Immature natural killer cell (primary cell): ENCODE results near the gene ANKRD6. TPM values are rescaled to one million over a fixed set of nuclear protein-coding genes. Genes with fewer than 3 reads are reported as not detected.

Experiments
- DNase-seq, 3 donors: peaks; one replicate each; pipeline ENCODE4 v3.0.0; 2022; ENCODE audit warnings: mixed read lengths in 1 of 3
- H3K27ac Mint-ChIP-seq, 6 donors: one replicate each; pipeline ENCODE4 v1.8.0; 2020; ENCODE audit warnings: mixed read lengths in 6 of 6, mild to moderate bottlenecking in 5 of 6, inconsistent platforms in 4 of 6, moderate library complexity in 3 of 6
- H3K27me3 Mint-ChIP-seq, 3 donors: one replicate each; pipeline ENCODE4 v1.8.0; 2020 to 2021; ENCODE audit warnings: low read depth in 3 of 3, mild to moderate bottlenecking in 3 of 3, mixed read lengths in 3 of 3, moderate library complexity in 3 of 3, inconsistent platforms in 1 of 3
- H3K36me3 Mint-ChIP-seq, 3 donors: one replicate each; pipeline ENCODE4 v1.8.0; 2020; ENCODE audit warnings: mixed read lengths in 3 of 3, inconsistent platforms in 2 of 3, mild to moderate bottlenecking in 2 of 3
- H3K4me1 Mint-ChIP-seq, 2 donors: one replicate each; pipeline ENCODE4 v1.8.0; 2020; ENCODE audit warnings: inconsistent platforms in 2 of 2, mild to moderate bottlenecking in 2 of 2, mixed read lengths in 2 of 2, moderate library complexity in 1 of 2
- H3K4me3 Mint-ChIP-seq, 5 donors: one replicate each; pipeline ENCODE4 v1.8.0; 2020; ENCODE audit warnings: mild to moderate bottlenecking in 5 of 5, mixed read lengths in 5 of 5, inconsistent platforms in 3 of 5, moderate library complexity in 3 of 5
- H3K9me3 Mint-ChIP-seq, 6 donors: one replicate each; pipeline ENCODE4 v1.8.0; 2020; ENCODE audit warnings: mild to moderate bottlenecking in 6 of 6, mixed read lengths in 6 of 6, inconsistent platforms in 4 of 6, moderate library complexity in 3 of 6
- polyA plus RNA-seq, 3 donors: library from polyadenylated mRNA; unstranded; fragments of 300-500 nt; fragmentation: Illumina TruSeq; gene quantifications; one replicate each; pipeline ENCODE4 v1.2.3, GENCODE V29; 2021

ANKRD6 gene
- polyA plus RNA-seq, 3 donors from 2014 or later = 0.06 to 3.0 (median 0.52) TPM

- peaks cover 0 to 4% (median 0%) of the 10 kb centered on the region in 3 donors for H3K36me3 Mint-ChIP-seq
- peaks cover 0 to 6% (median 4%) of the 10 kb centered on the region in 3 donors for H3K27me3 Mint-ChIP-seq
- H3K9me3 Mint-ChIP-seq = peaks cover 0 to 3% (median 0%) of the 10 kb centered on the region in 6 donors
- DNase-seq = no peak
- no peaks in the 10 kb centered on the region for H3K4me1 Mint-ChIP-seq
- no peak overlapping the region for H3K27ac Mint-ChIP-seq
- no peak overlapping the region for H3K4me3 Mint-ChIP-seq
Measured at GRCh38 chr6:89554106-89554505, 121.2 kb downstream of the ANKRD6 start.

- DNase-seq = no peak
- no peaks in the 10 kb centered on the region for H3K4me1 Mint-ChIP-seq
- H3K9me3 Mint-ChIP-seq = peaks cover 0 to 3% (median 0%) of the 10 kb centered on the region in 6 donors
- no peak overlapping the region for H3K4me3 Mint-ChIP-seq
- peaks cover 0 to 4% (median 0%) of the 10 kb centered on the region in 3 donors for H3K36me3 Mint-ChIP-seq
- H3K27me3 Mint-ChIP-seq = peaks cover 0 to 6% (median 4%) of the 10 kb centered on the region in 3 donors
- H3K27ac Mint-ChIP-seq = no peak overlapping the region
Measured at GRCh38 chr6:89555031-89555430, 122.1 kb downstream of the ANKRD6 start.

- peaks cover 0 to 4% (median 0%) of the 10 kb centered on the region in 3 donors for H3K36me3 Mint-ChIP-seq
- H3K4me1 Mint-ChIP-seq = no peaks in the 10 kb centered on the region
- no peak overlapping the region for H3K4me3 Mint-ChIP-seq
- H3K27me3 Mint-ChIP-seq = peaks cover 0 to 6% (median 4%) of the 10 kb centered on the region in 3 donors
- H3K27ac Mint-ChIP-seq = no peak overlapping the region
- peaks cover 0 to 3% (median 0%) of the 10 kb centered on the region in 6 donors for H3K9me3 Mint-ChIP-seq
- DNase-seq = no peak
Measured at GRCh38 chr6:89555806-89556205, 122.9 kb downstream of the ANKRD6 start.

- no peak overlapping the region for H3K4me3 Mint-ChIP-seq
- H3K9me3 Mint-ChIP-seq = peaks cover 0 to 3% (median 0%) of the 10 kb centered on the region in 6 donors
- no peak for DNase-seq
- peaks cover 0 to 8% (median 8%) of the 10 kb centered on the region in 3 donors for H3K27me3 Mint-ChIP-seq
- H3K4me1 Mint-ChIP-seq = no peaks in the 10 kb centered on the region
- peaks cover 0 to 4% (median 0%) of the 10 kb centered on the region in 3 donors for H3K36me3 Mint-ChIP-seq
- no peak overlapping the region for H3K27ac Mint-ChIP-seq
Measured at GRCh38 chr6:89559487-89559886, 126.5 kb downstream of the ANKRD6 start.

- Mint-ChIP-seq H3K4me1 (no peaks in the 10 kb centered on the region), H3K27ac (no peak overlapping the region), H3K27me3 (peaks cover 0 to 7% (median 4%) of the 10 kb centered on the region in 3 donors), H3K9me3 (no peaks in the 10 kb centered on the region), H3K36me3 (peaks cover 0 to under 1% (median 0%) of the 10 kb centered on the region in 3 donors), H3K4me3 (no peak overlapping the region)
- no peak for DNase-seq
Measured at GRCh38 chr6:89562093-89562973, 129.4 kb downstream of the ANKRD6 start.

GRCh38 chr6:89563866-89564265, 130.9 kb downstream of the ANKRD6 start:
- H3K4me1 Mint-ChIP-seq = no peaks in the 10 kb centered on the region
- no peak for DNase-seq
- H3K27ac Mint-ChIP-seq = no peak overlapping the region
- no peaks in the 10 kb centered on the region for H3K36me3 Mint-ChIP-seq
- H3K9me3 Mint-ChIP-seq = no peaks in the 10 kb centered on the region
- peaks cover 0 to 7% (median 4%) of the 10 kb centered on the region in 3 donors for H3K27me3 Mint-ChIP-seq
- H3K4me3 Mint-ChIP-seq = no peak overlapping the region

GRCh38 chr6:89564752-89565427, 131.9 kb downstream of the ANKRD6 start:
- Mint-ChIP-seq H3K4me1 (no peaks in the 10 kb centered on the region), H3K27ac (no peak overlapping the region), H3K4me3 (no peak overlapping the region)

GRCh38 chr6:89566008-89566800, 133.3 kb downstream of the ANKRD6 start:
- Mint-ChIP-seq H3K4me3 (no peak overlapping the region), H3K9me3 (no peaks in the 10 kb centered on the region), H3K36me3 (no peaks in the 10 kb centered on the region), H3K27ac (no peak overlapping the region), H3K27me3 (peaks cover 0 to 7% (median 4%) of the 10 kb centered on the region in 3 donors), H3K4me1 (no peaks in the 10 kb centered on the region)
- DNase-seq = no peak

More at GRCh38 chr6:89564752-89565427, 131.9 kb downstream of the ANKRD6 start:
- H3K9me3 Mint-ChIP-seq = no peaks in the 10 kb centered on the region
- no peak for DNase-seq
- peaks cover 0 to 7% (median 4%) of the 10 kb centered on the region in 3 donors for H3K27me3 Mint-ChIP-seq
- no peaks in the 10 kb centered on the region for H3K36me3 Mint-ChIP-seq

GRCh38 chr6:89566930-89567629, 134.1 kb downstream of the ANKRD6 start:
- H3K27me3 Mint-ChIP-seq = peaks cover 0 to 8% (median 7%) of the 10 kb centered on the region in 3 donors
- no peak overlapping the region for H3K4me3 Mint-ChIP-seq
- no peak for DNase-seq
- H3K4me1 Mint-ChIP-seq = no peaks in the 10 kb centered on the region
- no peak overlapping the region for H3K27ac Mint-ChIP-seq
- no peaks in the 10 kb centered on the region for H3K9me3 Mint-ChIP-seq
- no peaks in the 10 kb centered on the region for H3K36me3 Mint-ChIP-seq

GRCh38 chr6:89567630-89568390, 134.9 kb downstream of the ANKRD6 start:
- Mint-ChIP-seq H3K9me3 (no peaks in the 10 kb centered on the region), H3K27me3 (peaks cover 0 to 7% (median 7%) of the 10 kb centered on the region in 3 donors)

GRCh38 chr6:89574910-89575561, 142.1 kb downstream of the ANKRD6 start:
- no peaks in the 10 kb centered on the region for H3K9me3 Mint-ChIP-seq
- H3K36me3 Mint-ChIP-seq = no peaks in the 10 kb centered on the region
- peaks cover 0 to 8% (median 4%) of the 10 kb centered on the region in 3 donors for H3K27me3 Mint-ChIP-seq
- DNase-seq = no peak
- no peak overlapping the region for H3K27ac Mint-ChIP-seq
- no peaks in the 10 kb centered on the region for H3K4me1 Mint-ChIP-seq
- H3K4me3 Mint-ChIP-seq = no peak overlapping the region

More at GRCh38 chr6:89567630-89568390, 134.9 kb downstream of the ANKRD6 start:
- no peak for DNase-seq
- no peaks in the 10 kb centered on the region for H3K4me1 Mint-ChIP-seq
- no peak overlapping the region for H3K4me3 Mint-ChIP-seq
- no peaks in the 10 kb centered on the region for H3K36me3 Mint-ChIP-seq
- no peak overlapping the region for H3K27ac Mint-ChIP-seq

GRCh38 chr6:89575562-89575960, 142.6 kb downstream of the ANKRD6 start:
- Mint-ChIP-seq H3K9me3 (no peaks in the 10 kb centered on the region), H3K4me1 (no peaks in the 10 kb centered on the region), H3K27me3 (peaks cover 0 to 8% (median 4%) of the 10 kb centered on the region in 3 donors), H3K27ac (no peak overlapping the region), H3K4me3 (no peak overlapping the region), H3K36me3 (peaks cover 0 to 2% (median under 1%) of the 10 kb centered on the region in 3 donors)
- no peak for DNase-seq
